Esophagus squamous epithelium (tissue), 5 donors: ENCODE measurements around the gene NEDD4L. TPM values are rescaled to one million over a fixed set of nuclear protein-coding genes. Genes with fewer than 3 reads are reported as not detected.

Experiments used
- DNase-seq: peaks from one replicate; lab custom pipeline; 2025; lab: John Stamatoyannopoulos, UW
- H3K27ac ChIP-seq, 4 donors: fragments of 200-600 bp; sonication (generic); one replicate each; pipeline ENCODE4 v1.5.1; 2016 to 2019; ENCODE audit warnings: mild to moderate bottlenecking in 1 of 4
- H3K27me3 ChIP-seq, 4 donors: fragments of 200-600 bp; sonication (generic); 1 replicate in 3 of 4; 2 replicates in 1 of 4; pipeline versions ENCODE4 v1.5.1 to v1.6.0; 2017 to 2021; ENCODE audit warnings: antibody characterized with exemption in 1 of 4
- H3K36me3 ChIP-seq, 3 donors: fragments of 200-600 bp; sonication (generic); one replicate each; pipeline ENCODE4 v1.5.1; 2016 to 2019
- H3K4me1 ChIP-seq, 3 donors: fragments of 200-600 bp; sonication (generic); one replicate each; pipeline ENCODE4 v1.5.1; 2017 to 2019
- H3K4me3 ChIP-seq, 4 donors: fragments of 200-600 bp; sonication (generic); 1 replicate in 3 of 4; 2 replicates in 1 of 4; pipeline ENCODE4 v1.5.1; 2016 to 2019; ENCODE audit warnings: mild to moderate bottlenecking in 2 of 4, moderate library complexity in 1 of 4
- H3K9me3 ChIP-seq, 3 donors: fragments of 200-600 bp; sonication (generic); one replicate each; pipeline ENCODE4 v1.5.1; 2016 to 2019
- POLR2A ChIP-seq, 4 donors: fragments of 450-650 bp; IDR thresholded peaks; one replicate each; pipeline ENCODE4 v1.6.1; 2017; ENCODE audit warnings: antibody characterized with exemption in 4 of 4, mild to moderate bottlenecking in 4 of 4, moderate library complexity in 3 of 4
- WGBS, 2 donors: methylation state at CpG; one replicate each; pipeline ENCODE4 v1.1.5; 2018; 5-methylcytosine and 5-hydroxymethylcytosine counted together
- intact Hi-C: fragments of 100-400 bp; cut with DNase I; formaldehyde crosslinking; loops from one replicate; pipeline ENCODE4 v1.15.0; 2022
- total RNA-seq, 4 donors: library from RNA; depleted of rRNA; stranded (reverse); fragments of >200 nt; gene quantifications; one replicate each; pipeline ENCODE4 v1.1.0, GENCODE V29; 2016
- TF ChIP-seq, protein P1 (sequence below), 6 experiments: fragments of 450-650 bp in 4 of 6; fragments of 200-600 bp in 2 of 6; sonication (generic) in 2 of 6; IDR thresholded peaks; one replicate each; pipeline ENCODE4 v1.5.1; 2016 to 2019; ENCODE audit warnings: antibody characterized with exemption in 6 of 6, mild to moderate bottlenecking in 4 of 6, moderate library complexity in 4 of 6
- donor health status: DM: yes; HTN: yes; CAD: no.

The NEDD4L gene
- total RNA-seq, 4 donors from 2014 or later, result 17.0 to 27.6 (median 21.9) TPM

- TF ChIP-seq, protein P1, sequence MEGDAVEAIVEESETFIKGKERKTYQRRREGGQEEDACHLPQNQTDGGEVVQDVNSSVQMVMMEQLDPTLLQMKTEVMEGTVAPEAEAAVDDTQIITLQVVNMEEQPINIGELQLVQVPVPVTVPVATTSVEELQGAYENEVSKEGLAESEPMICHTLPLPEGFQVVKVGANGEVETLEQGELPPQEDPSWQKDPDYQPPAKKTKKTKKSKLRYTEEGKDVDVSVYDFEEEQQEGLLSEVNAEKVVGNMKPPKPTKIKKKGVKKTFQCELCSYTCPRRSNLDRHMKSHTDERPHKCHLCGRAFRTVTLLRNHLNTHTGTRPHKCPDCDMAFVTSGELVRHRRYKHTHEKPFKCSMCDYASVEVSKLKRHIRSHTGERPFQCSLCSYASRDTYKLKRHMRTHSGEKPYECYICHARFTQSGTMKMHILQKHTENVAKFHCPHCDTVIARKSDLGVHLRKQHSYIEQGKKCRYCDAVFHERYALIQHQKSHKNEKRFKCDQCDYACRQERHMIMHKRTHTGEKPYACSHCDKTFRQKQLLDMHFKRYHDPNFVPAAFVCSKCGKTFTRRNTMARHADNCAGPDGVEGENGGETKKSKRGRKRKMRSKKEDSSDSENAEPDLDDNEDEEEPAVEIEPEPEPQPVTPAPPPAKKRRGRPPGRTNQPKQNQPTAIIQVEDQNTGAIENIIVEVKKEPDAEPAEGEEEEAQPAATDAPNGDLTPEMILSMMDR (IDR thresholded peaks at IDR 0.05), result no peak
- no peak for TF ChIP-seq POLR2A (IDR thresholded peaks at IDR 0.05)
- 64 to 75% methylated on average over 2 to 3 of the region's 3 CpGs for WGBS, 2 donors
- DNase-seq, result no peak
- Histone ChIP-seq H3K4me3 (no peak overlapping the region), H3K27ac (no peak overlapping the region), H3K9me3 (no peaks in the 10 kb centered on the region), H3K4me1 (no peaks in the 10 kb centered on the region), H3K27me3 (no peaks in the 10 kb centered on the region), H3K36me3 (no peaks in the 10 kb centered on the region)
- intact Hi-C loops, result no loop called here
Observed at GRCh38 chr18:58100154-58100553, 56.1 kb downstream of the NEDD4L start.

DNA sequence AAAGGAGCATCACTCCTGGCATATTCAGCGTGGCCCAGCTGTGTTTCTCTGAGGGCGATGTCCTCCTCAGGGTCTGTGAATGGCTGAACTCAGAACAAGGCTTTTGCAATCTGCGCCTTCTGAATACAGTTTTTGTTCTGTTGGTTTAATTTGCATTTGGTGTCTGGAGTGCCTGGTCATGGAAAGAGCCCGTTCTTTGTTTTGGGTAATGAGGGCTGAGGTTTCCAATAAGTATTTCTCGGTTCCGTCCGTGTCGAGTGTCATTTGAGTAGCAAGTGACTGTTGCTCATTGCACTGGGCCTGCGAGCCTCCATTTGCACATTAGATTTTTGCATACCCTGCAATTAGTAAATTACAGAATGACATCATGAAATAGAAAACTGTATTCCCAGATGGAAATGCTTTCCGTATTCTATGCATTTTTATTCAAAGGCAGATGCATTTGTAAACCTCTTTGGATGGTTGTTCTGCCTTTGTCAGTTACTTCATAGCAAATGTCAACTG lies 57.3 kb downstream of the NEDD4L start:
- no peak for DNase-seq
- TF ChIP-seq, protein P1 (IDR thresholded peaks at IDR 0.05), result no peak
- TF ChIP-seq POLR2A (IDR thresholded peaks at IDR 0.05), result no peak
- H3K36me3 ChIP-seq, result no peaks in the 10 kb centered on the region
- intact Hi-C loops, result no loop called here
- H3K4me1 ChIP-seq, result peaks cover 0 to 5% (median 0%) of the 10 kb centered on the region in 3 donors
- no peaks in the 10 kb centered on the region for H3K9me3 ChIP-seq
- H3K27ac ChIP-seq, result no peak overlapping the region
- no peaks in the 10 kb centered on the region for H3K27me3 ChIP-seq
- 88 to 91% methylated on average over 10 of the region's 10 CpGs for WGBS, 2 donors
- H3K4me3 ChIP-seq, result no peak overlapping the region

DNA sequence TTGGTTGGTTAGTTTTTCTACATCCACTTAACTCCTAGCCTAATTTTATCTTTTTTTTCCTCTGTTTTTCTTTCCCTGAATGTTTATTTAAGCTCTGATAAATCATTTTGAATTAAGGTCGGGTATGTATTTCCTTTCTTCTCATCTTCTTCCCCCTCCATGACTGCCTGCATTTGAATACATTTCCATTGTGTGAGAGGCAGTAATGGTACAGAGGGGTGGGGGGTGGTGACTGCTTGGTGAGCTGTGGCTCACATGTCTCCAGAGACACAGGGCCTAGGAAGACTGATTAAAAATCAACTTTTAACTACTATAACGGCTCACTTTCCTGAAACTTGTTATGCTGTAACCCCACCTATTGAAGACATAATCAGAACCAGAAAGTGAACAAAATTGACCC lies 58.0 kb downstream of the NEDD4L start:
- Histone ChIP-seq H3K27ac (no peak overlapping the region), H3K27me3 (no peaks in the 10 kb centered on the region), H3K9me3 (no peaks in the 10 kb centered on the region), H3K36me3 (no peaks in the 10 kb centered on the region), H3K4me1 (peaks cover 0 to 5% (median 0%) of the 10 kb centered on the region in 3 donors), H3K4me3 (no peak overlapping the region)
- intact Hi-C loops, result no loop called here
- TF ChIP-seq, protein P1 (IDR thresholded peaks at IDR 0.05), result no peak
- 43 to 50% methylated on average over 2 of the region's 2 CpGs for WGBS, 2 donors
- DNase-seq, result no peak

DNA sequence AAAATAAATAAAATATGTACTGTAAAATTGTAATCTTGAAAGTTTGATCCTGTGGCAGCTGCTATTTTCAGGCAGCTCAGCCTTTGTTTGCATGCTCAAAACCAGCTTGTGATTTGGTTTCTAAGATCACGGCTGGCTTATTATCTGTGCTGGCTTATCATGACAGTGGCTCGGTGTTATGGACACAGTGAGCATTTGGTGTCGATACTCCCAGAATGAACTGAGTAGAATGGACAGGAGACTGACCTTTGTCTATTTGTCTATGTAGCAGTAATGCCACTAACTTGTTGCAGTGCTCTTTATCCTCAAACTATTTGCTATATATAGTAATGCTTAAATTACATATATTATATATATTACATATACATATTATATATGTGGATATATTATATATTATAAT lies 58.8 kb downstream of the NEDD4L start:
- no peak for TF ChIP-seq POLR2A (IDR thresholded peaks at IDR 0.05)
- TF ChIP-seq, protein P1 (IDR thresholded peaks at IDR 0.05), result no peak
- peaks cover 0 to 5% (median 0%) of the 10 kb centered on the region in 3 donors for H3K4me1 ChIP-seq
- DNase-seq, result no peak
- H3K36me3 ChIP-seq, result no peaks in the 10 kb centered on the region
- 78 to 83% methylated on average over 3 of the region's 3 CpGs for WGBS, 2 donors
- no peaks in the 10 kb centered on the region for H3K9me3 ChIP-seq
- intact Hi-C loops, result no loop called here
- H3K4me3 ChIP-seq, result no peak overlapping the region
- no peaks in the 10 kb centered on the region for H3K27me3 ChIP-seq
- H3K27ac ChIP-seq, result no peak overlapping the region

- intact Hi-C loops, result no loop called here
- Histone ChIP-seq H3K4me1 (peaks cover 0 to 5% (median 0%) of the 10 kb centered on the region in 3 donors), H3K36me3 (no peaks in the 10 kb centered on the region), H3K4me3 (no peak overlapping the region), H3K27ac (no peak overlapping the region), H3K27me3 (no peaks in the 10 kb centered on the region), H3K9me3 (no peaks in the 10 kb centered on the region)
- DNase-seq, result no peak
- TF ChIP-seq, protein P1 (IDR thresholded peaks at IDR 0.05), result no peak
- 63 to 79% methylated on average over 6 of the region's 6 CpGs for WGBS, 2 donors
Observed at GRCh38 chr18:58103339-58103985, 59.4 kb downstream of the NEDD4L start.
